D341Med (cell line): Measurements from ENCODE around the gene RHOH.

Source experiments
- DNase-seq: peaks from one replicate; pipeline ENCODE4 v3.0.0; 2012; ENCODE audit warnings: low spot score

RHOH gene

GRCh38 chr4:40238008-40238699, 41.3 kb downstream of the RHOH start:
- DNase-seq = no peak

GRCh38 chr4:40238700-40239548, 42.1 kb downstream of the RHOH start:
- no peak for DNase-seq

GRCh38 chr4:40240040-40240653, 43.3 kb downstream of the RHOH start:
- no peak for DNase-seq

- no peak for DNase-seq
Measured at GRCh38 chr4:40241026-40241425, 44.2 kb downstream of the RHOH start.

DNA sequence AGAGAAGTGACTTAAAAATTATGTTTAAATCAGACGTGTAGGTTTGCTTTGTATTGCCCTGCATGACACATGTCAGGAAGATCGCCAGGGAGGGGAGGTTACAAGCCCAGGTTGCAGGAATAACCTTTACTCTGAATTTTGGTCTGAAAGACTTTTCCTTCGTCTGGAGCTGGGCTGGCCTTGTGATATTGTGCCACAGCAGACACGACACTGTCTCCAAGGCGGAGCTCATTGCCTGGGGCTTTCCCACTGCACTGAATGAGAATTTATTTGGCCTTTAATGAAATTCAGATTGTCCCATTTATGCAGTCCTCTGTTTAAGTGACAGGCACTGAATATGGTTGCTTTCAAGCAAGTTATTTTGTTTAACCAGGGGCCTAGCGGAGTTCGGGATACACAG, 45.1 kb downstream of the RHOH start:
- DNase-seq = no peak

GRCh38 chr4:40243386-40243948, 46.6 kb downstream of the RHOH start:
- DNase-seq = no peak

GRCh38 chr4:40244606-40245005, 47.8 kb downstream of the RHOH start:
- DNase-seq = no peak

GRCh38 chr4:40245550-40245949, 48.7 kb downstream of the RHOH start:
- no peak for DNase-seq

DNA sequence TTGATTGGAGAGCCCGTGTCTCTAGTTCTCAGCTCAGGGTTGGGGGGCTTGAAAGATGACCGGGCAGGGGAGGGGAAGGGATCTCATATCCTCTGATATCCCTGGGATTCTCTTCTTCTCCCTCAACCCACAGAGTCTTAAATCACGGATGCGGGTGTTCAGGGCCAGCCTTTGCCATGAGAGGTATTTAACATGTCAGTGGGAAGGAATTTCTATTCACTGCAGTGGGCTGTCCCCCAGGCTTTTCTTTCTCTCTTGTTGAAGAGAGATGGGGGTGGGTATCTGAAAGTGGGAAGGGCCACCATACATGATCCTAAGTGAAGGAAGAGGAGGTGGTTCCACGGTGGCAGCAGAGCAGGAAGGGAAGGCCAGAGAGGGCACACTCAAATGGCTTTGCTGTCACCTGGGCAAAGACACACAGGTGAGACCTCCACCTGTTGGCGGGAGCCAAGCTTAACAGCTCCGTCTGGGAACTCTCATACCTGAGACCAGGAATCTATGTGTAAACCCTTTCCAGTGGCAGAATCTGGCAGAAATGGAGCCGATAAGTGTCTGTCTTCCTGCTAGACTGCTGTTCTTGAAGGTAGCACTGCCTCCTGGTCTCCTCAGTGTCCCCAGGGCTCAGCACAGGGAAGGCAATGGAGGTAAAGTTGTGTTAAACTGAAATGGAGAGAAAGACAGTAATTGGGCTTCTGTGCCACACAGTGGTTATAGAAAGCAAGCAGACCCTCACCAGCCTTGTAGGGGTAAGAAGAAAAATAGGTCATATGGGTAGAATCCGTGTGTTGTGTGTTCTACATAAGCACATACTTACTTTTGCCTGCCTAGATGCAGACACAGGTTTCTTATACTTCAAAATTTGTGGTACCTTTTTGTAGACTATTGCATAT, 49.4 kb downstream of the RHOH start:
- DNase-seq = no peak

DNA sequence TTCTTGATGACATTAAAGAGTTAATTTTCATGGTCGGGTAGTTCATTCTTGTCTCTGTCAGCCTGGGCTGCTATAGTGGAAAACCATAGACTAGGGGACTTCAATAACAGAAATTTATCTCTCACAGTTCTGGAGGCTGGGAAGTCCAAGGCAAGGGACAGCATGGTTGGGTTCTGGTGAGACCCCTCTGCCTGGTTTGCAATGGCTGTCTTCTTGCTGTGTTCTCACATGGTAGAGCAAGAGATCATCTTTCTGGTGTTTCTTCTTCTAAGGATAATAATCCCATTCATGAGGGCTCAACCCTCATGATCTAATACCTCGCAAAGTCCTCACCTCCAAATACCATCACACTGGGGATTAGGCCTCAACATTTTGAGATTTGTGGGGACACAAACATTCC, 50.1 kb downstream of the RHOH start:
- DNase-seq = no peak

- DNase-seq = no peak
Measured at GRCh38 chr4:40247350-40247749, 50.5 kb downstream of the RHOH start.

DNA sequence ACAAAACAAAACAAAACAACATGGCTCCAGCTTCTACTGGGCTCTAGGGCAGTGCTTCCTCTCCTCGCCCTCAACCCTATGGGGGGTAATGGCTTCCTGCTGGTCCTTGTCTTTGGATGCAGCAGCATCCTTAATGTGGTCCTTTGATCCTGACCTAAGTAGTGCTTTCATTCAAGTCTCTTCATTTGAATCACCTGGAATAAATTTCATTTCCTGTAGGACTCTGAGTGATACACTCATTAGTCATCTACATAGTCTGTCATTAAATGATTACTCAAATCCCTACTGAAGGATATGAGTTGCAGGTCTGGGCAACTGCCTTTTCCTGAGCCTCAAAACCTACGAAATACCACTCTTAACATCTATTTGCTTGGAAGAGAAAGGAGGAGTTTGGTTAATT, 54.5 kb downstream of the RHOH start:
- no peak for DNase-seq

DNA sequence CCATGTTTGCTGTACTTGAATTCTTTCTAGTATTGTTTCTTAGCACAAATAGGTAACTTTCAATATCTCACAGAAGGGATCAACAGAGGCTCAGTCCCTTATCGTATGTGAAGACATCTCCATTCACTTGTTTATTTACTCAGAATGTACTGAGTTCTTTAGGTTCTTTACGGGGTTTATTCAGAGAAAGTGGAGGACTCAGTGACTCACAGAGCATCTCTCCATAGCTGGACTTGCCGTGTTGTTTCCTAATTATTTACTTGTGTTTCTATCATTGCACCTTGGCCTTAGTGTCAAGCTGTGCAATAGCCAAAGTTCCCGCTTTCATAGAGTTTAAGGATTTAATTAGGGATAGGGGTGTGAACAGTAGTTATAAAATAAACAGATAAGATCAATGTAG, 57.1 kb downstream of the RHOH start:
- DNase-seq = no peak

GRCh38 chr4:40254608-40255392, 58.0 kb downstream of the RHOH start:
- no peak for DNase-seq

GRCh38 chr4:40255393-40256281, 58.8 kb downstream of the RHOH start:
- DNase-seq = no peak

GRCh38 chr4:40256329-40256728, 59.5 kb downstream of the RHOH start:
- no peak for DNase-seq

DNA sequence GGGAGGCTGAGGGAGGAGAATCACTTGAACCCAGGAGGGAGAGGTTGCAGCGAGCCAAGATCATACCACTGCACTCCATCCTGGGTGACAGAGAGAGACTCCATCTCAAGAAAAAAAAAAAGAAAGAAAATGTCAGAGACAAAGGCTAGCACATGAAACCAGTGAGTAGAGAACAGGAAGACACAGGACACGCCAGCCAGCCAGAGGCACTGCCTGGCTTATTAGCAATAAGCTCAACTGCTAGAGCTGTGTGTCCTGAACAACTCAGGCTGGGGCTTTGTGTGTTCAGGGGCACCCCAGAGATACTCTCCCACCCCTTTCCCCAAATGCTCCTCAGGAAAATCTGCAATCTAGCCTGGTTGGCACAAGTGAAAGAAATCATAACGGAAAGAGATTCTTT, 60.0 kb downstream of the RHOH start:
- no peak for DNase-seq

DNA sequence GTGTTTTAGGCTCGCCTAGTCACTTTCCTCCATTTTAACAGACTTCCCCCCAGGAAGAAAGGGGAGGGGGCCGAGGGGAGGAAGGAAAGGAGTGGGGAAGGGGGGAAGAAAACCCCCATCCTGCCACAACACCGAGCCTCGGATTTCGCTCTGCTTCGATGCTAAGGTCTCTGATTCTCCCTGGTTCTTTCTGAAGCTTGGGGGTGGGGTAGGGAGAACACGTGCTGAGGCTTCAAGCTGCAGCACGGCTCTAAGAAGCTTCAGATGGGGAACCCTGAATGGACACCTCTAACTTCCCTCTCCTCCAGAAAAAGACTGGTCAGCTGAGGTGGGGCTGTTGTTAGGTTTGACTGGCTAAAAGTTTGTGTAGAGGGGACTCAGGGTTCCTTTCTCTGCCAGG, 61.8 kb downstream of the RHOH start:
- DNase-seq = no peak

DNA sequence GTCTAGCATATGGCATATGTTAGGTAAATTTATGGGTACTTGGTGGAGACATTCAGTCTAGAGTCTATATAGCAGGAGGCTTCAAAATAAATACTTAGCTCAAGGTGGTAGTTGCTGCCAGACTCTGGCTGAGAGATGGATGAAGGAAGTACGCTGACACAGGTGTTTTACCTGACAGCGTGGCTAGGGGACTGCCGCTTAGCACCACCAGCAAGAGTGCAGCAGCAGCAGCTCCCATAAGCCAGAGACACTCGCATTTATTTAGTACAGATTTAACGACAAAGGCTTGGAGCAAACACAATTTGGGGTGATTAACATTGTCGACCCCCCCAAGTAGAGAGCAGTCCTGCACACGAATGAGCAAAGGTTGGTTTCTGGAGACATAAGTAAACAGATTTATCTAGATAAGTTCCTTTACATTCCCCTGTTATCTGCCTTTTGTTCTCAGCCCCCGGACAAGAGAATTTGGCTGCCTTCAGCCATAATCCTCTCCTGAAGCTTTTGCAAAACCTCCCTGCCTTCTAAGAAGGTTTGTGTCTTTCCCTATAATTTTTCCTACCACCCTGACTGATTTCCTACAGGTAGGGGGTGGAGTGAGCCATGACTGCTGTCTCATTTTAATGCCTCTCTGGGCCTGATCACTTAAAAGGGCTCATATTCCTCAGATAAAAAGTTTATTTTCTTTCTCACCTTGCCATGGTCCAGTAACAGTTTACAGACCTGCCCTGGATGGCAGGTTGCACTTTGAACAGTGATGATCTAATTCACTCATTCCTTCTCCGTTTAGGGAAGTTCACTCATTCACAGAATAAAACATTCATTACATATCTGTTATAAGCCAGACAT, 64.6 kb downstream of the RHOH start:
- DNase-seq = no peak
